ENCODE data around the gene RFXANK. TPM values are rescaled to one million over a fixed set of nuclear protein-coding genes. Genes with fewer than 3 reads are reported as not detected.
"Not testable (repeated sequence)": the region's sequence is repeated elsewhere in the genome, so short reads cannot be mapped to it uniquely, and the experiment has no call there.

Gene RFXANK
- polyA plus RNA-seq, 4 donors, result 59.7 to 149 (median 104) TPM

DNA sequence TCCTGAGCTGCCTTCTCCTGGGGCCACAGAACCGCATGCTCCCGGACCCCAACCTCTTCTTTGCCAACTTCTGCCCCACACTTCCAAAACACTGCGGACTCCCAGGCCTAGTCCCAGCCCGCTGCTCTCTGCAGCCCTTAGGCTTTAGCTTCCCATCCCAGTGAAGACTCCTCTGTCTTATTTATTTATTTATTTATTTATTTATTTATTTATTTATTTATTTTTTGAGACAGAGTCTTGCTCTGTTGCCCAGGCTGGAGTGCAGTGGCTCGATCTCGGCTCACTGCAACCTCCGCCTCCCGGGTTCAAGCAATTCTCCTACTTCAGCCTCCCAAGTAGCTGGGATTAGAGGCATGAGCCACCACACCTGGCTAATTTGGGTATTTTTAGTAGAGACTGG, 43.6 kb upstream of the RFXANK start:
- H3K27ac ChIP-seq (ENCODE audit: low read depth in 1 of 3, low read length in 2 of 3); H3K9me3 ChIP-seq (ENCODE audit: control insufficient read depth in 2 of 2, insufficient read depth in 1 of 2, low read depth in 1 of 2, low read length in 1 of 2); DNase-seq; H3K4me3 ChIP-seq (ENCODE audit: low read depth in 1 of 3, low read length in 3 of 3); H3K27me3 ChIP-seq (ENCODE audit: control insufficient read depth in 3 of 3, insufficient read depth in 3 of 3, low read length in 3 of 3); FAIRE-seq; H3K4me1 ChIP-seq (ENCODE audit: control insufficient read depth in 3 of 3, insufficient read depth in 2 of 3, low read depth in 1 of 3, low read length in 2 of 3): not testable (repeated sequence)
- 95 to 98% (median 97%) methylated on average over 8 of the region's 8 CpGs for WGBS, 3 donors
- H3K36me3 ChIP-seq (ENCODE audit: control insufficient read depth in 3 of 3, insufficient read depth in 2 of 3, low read depth in 1 of 3, low read length in 3 of 3), result peaks cover 0 to 40% (median 0%) of the 10 kb centered on the region in 3 donors

DNA sequence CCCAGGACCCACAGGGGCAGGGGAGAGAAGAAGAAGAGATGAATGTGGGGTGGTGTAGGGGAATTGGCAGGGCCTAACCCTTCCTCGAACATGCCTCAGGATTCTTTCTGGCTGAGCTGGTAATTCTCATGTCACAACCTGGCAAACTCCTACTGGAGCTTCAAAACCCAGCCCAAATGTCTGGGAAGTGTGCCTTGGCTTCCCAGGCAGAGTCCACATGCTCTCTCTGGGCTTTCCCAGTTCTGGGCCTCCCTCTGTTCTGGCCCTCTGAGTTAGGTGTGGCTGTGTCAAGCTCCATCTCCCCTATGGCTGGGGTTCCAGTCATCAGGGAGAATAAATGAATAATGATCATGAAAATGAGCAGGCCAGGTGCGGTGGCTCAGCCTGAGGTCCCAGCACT, 42.6 kb upstream of the RFXANK start:
- peaks cover 0 to 4% of the 10 kb centered on the region in 2 donors for H3K9me3 ChIP-seq (ENCODE audit: control insufficient read depth in 2 of 2, insufficient read depth in 1 of 2, low read depth in 1 of 2, low read length in 1 of 2)
- no peak for FAIRE-seq
- no peak overlapping the region for H3K27ac ChIP-seq (ENCODE audit: low read depth in 1 of 3, low read length in 2 of 3)
- H3K4me3 ChIP-seq (ENCODE audit: low read depth in 1 of 3, low read length in 3 of 3), result no peak overlapping the region
- DNase-seq, result no peak
- H3K27me3 ChIP-seq (ENCODE audit: control insufficient read depth in 3 of 3, insufficient read depth in 3 of 3, low read length in 3 of 3), result no peaks in the 10 kb centered on the region
- H3K36me3 ChIP-seq (ENCODE audit: control insufficient read depth in 3 of 3, insufficient read depth in 2 of 3, low read depth in 1 of 3, low read length in 3 of 3), result peaks cover 0 to 40% (median 0%) of the 10 kb centered on the region in 3 donors
- 79 to 90% (median 85%) methylated on average over 2 of the region's 2 CpGs for WGBS, 3 donors
- H3K4me1 ChIP-seq (ENCODE audit: control insufficient read depth in 3 of 3, insufficient read depth in 2 of 3, low read depth in 1 of 3, low read length in 2 of 3), result peaks cover 0 to 3% (median 0%) of the 10 kb centered on the region in 3 donors

DNA sequence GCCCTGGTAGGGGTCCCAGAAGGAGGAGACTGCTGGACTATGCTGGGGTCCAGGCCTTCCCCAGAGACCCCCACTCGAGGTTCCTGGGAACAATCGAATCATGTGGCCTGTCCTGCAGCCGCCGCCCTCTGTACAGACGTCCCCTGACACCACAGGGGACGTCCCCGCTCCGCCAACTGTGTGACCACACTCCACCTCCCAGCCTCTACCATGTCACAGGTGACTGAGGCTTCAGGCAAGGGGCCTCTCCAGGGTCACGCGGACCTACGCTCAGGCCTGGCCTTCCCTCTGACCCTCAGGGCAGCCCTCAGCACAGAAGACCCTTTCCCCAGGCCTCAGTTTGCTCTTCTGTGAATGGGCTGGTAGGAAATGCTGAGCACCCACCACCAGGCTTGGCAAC, 40.6 kb upstream of the RFXANK start:
- no peak for FAIRE-seq
- WGBS, 3 donors, result 71 to 86% (median 79%) methylated on average over 11 of the region's 11 CpGs
- Histone ChIP-seq H3K9me3 (ENCODE audit: control insufficient read depth in 2 of 2, insufficient read depth in 1 of 2, low read depth in 1 of 2, low read length in 1 of 2) (peaks cover 0 to 14% of the 10 kb centered on the region in 2 donors), H3K36me3 (ENCODE audit: control insufficient read depth in 3 of 3, insufficient read depth in 2 of 3, low read depth in 1 of 3, low read length in 3 of 3) (peaks cover 0 to 50% (median 0%) of the 10 kb centered on the region in 3 donors), H3K4me3 (ENCODE audit: low read depth in 1 of 3, low read length in 3 of 3) (no peak overlapping the region), H3K4me1 (ENCODE audit: control insufficient read depth in 3 of 3, insufficient read depth in 2 of 3, low read depth in 1 of 3, low read length in 2 of 3) (no peaks in the 10 kb centered on the region), H3K27me3 (ENCODE audit: control insufficient read depth in 3 of 3, insufficient read depth in 3 of 3, low read length in 3 of 3) (no peaks in the 10 kb centered on the region), H3K27ac (ENCODE audit: low read depth in 1 of 3, low read length in 2 of 3) (no peak overlapping the region)
- DNase-seq, result no peak

DNA sequence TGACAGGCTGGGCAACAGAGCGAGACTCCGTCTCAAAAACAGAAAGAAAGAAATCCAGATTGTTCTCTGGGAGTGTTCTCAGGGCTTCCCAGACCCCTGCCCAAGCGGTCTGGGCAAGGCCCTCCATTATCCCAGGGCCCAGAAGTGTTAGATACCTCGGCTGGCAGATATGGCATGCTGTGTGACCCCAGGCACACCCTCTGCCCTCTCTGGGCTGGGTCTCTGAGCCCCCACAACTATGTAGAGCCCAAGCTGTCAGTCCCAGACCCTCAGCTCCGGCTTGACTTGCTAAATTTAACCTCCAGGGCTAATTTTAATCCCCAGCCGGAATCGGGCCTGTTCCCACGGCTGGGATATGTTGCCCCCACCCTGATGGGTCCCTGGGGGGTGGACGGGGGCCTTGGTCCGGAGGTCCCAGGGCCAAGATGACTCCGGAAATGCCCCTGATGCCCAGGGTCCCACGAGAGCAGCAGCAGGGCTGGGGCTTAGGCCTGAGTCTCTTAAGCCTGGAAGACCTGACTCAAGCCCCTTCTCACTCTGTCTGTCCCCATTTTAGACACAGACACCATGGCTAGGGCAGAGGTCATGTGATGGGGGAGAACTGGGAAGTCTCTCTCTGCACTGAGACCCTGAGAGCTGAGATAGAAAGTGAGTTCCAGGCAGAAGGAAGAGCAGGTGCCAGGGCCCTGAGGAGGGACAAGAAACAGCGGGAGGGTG, 39.2 kb upstream of the RFXANK start:
- Histone ChIP-seq H3K27ac (ENCODE audit: low read depth in 1 of 3, low read length in 2 of 3) (no peak overlapping the region), H3K4me1 (ENCODE audit: control insufficient read depth in 3 of 3, insufficient read depth in 2 of 3, low read depth in 1 of 3, low read length in 2 of 3) (no peaks in the 10 kb centered on the region), H3K27me3 (ENCODE audit: control insufficient read depth in 3 of 3, insufficient read depth in 3 of 3, low read length in 3 of 3) (no peaks in the 10 kb centered on the region), H3K4me3 (ENCODE audit: low read depth in 1 of 3, low read length in 3 of 3) (no peak overlapping the region), H3K9me3 (ENCODE audit: control insufficient read depth in 2 of 2, insufficient read depth in 1 of 2, low read depth in 1 of 2, low read length in 1 of 2) (peaks cover 0 to 11% of the 10 kb centered on the region in 2 donors), H3K36me3 (ENCODE audit: control insufficient read depth in 3 of 3, insufficient read depth in 2 of 3, low read depth in 1 of 3, low read length in 3 of 3) (peaks cover 0 to 42% (median 0%) of the 10 kb centered on the region in 3 donors)
- FAIRE-seq (no peak), DNase-seq (no peak)
- WGBS, 3 donors, result 79 to 84% (median 82%) methylated on average over 13 of the region's 13 CpGs

DNA sequence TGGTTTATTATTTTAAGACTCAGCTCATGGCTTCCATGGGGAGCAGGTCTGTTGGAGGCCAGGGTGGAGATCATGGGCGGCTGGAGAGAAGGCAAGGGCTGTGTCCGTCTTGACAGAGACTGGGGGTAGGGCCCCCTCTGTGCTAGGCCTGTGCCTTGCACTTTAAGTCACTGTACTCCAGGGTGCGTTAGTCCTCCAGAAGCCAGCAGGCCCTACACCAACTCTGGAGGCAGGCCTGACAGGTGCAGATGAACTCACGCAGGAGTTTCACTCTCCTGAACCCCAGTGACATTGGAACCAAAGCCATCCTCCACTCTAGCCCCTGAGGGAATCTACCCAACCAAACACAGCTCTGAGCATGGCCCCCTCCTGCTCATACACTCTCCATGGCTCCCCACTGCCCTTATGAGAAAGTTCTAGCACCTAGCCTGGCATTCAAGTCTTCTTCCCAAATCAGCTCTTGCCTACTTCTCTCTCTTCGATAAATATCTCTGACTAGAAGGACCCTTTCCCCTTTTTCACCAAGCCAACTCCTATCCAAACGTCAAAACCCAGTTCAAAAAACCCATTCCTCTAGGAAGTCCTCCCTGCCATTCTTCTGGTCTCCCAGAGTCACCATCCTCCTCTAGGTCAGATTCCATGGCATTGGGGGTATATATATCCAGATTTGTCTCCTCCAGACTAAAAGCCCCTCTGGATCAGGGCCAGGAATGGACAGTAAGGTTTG, 37.1 kb upstream of the RFXANK start:
- Histone ChIP-seq H3K27me3 (ENCODE audit: control insufficient read depth in 3 of 3, insufficient read depth in 3 of 3, low read length in 3 of 3) (no peaks in the 10 kb centered on the region), H3K36me3 (ENCODE audit: control insufficient read depth in 3 of 3, insufficient read depth in 2 of 3, low read depth in 1 of 3, low read length in 3 of 3) (peaks cover 0 to 29% (median 0%) of the 10 kb centered on the region in 3 donors), H3K9me3 (ENCODE audit: control insufficient read depth in 2 of 2, insufficient read depth in 1 of 2, low read depth in 1 of 2, low read length in 1 of 2) (peaks cover 0 to 11% of the 10 kb centered on the region in 2 donors), H3K4me3 (ENCODE audit: low read depth in 1 of 3, low read length in 3 of 3) (no peak overlapping the region), H3K4me1 (ENCODE audit: control insufficient read depth in 3 of 3, insufficient read depth in 2 of 3, low read depth in 1 of 3, low read length in 2 of 3) (no peaks in the 10 kb centered on the region), H3K27ac (ENCODE audit: low read depth in 1 of 3, low read length in 2 of 3) (peak overlapping the region in 1 of 3 donors; percentile 12)
- DNase-seq (no peak), FAIRE-seq (no peak)
- 91 to 99% (median 96%) methylated on average over 6 of the region's 6 CpGs for WGBS, 3 donors

DNA sequence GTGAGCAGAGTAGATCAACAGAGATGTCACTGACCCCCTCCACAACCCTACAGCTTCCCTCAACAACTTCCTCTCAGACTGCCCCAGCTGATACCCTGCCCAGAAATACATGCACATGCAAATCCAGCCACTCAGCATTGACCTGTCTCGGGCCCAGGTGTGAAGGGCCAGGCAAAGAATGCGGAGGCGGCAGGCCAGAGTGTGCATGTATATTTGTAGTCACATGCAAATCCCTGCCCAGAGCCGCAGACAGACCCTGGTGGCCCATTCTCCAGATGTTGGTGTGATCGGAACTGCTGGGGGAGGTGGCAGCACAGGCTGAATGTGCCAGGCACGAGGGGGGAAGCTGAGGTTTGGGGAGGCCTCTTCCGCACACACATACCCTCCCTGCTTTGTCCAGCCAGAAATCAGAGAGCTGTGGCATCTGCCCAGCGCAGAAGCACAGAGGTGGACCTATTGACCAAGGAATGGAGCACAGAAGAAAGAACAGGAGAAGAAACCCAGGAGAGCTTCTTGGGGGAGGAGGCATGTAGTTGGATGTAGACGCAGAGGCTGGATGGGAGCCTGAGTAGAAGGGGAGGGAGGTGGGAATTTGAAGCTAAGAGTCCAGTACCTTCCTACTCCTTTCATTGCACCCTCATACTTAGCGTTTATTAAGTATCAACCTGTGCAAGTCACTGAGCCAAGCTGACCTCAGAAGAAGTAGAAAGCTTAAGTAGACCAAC, 36.4 kb upstream of the RFXANK start:
- no peak for FAIRE-seq
- Histone ChIP-seq H3K27ac (ENCODE audit: low read depth in 1 of 3, low read length in 2 of 3) (peak overlapping the region in 1 of 3 donors; percentile 12), H3K4me3 (ENCODE audit: low read depth in 1 of 3, low read length in 3 of 3) (no peak overlapping the region)

DNA sequence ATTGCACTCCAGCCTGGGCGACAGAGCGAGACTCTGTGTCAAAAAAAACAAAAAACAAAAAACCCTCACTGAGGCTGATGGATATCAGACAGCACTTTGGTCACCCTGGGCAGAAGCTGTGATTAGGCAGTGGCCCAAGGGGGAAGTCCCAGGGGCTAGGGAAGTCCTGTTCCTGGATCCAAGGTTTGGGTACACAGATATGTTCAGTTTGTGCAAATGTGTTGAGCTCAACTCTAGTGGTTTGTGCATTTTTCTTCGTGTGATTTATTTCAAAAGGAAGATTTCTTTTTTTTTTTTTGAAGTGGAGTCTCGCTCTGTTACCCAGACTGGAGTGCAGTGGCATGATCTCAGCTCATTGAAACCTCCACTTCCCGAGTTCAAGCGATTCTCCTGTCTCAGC, 34.2 kb upstream of the RFXANK start:
- no peak overlapping the region for H3K27ac ChIP-seq (ENCODE audit: low read depth in 1 of 3, low read length in 2 of 3)
- no peaks in the 10 kb centered on the region for H3K4me1 ChIP-seq (ENCODE audit: control insufficient read depth in 3 of 3, insufficient read depth in 2 of 3, low read depth in 1 of 3, low read length in 2 of 3)
- no peaks in the 10 kb centered on the region for H3K27me3 ChIP-seq (ENCODE audit: control insufficient read depth in 3 of 3, insufficient read depth in 3 of 3, low read length in 3 of 3)
- WGBS, 3 donors, result 80 to 88% (median 83%) methylated on average over 6 of the region's 6 CpGs
- peaks cover 0 to 22% (median 0%) of the 10 kb centered on the region in 3 donors for H3K36me3 ChIP-seq (ENCODE audit: control insufficient read depth in 3 of 3, insufficient read depth in 2 of 3, low read depth in 1 of 3, low read length in 3 of 3)
- DNase-seq (no peak), FAIRE-seq (no peak)
- H3K4me3 ChIP-seq (ENCODE audit: low read depth in 1 of 3, low read length in 3 of 3), result no peak overlapping the region
- peaks cover 0 to 11% of the 10 kb centered on the region in 2 donors for H3K9me3 ChIP-seq (ENCODE audit: control insufficient read depth in 2 of 2, insufficient read depth in 1 of 2, low read depth in 1 of 2, low read length in 1 of 2)

More for the DNA sequence above, 36.4 kb upstream of the RFXANK start:
- H3K4me1 ChIP-seq (ENCODE audit: control insufficient read depth in 3 of 3, insufficient read depth in 2 of 3, low read depth in 1 of 3, low read length in 2 of 3), result no peaks in the 10 kb centered on the region
- no peak for DNase-seq
- 84 to 94% (median 92%) methylated on average over 10 of the region's 10 CpGs for WGBS, 3 donors
- H3K36me3 ChIP-seq (ENCODE audit: control insufficient read depth in 3 of 3, insufficient read depth in 2 of 3, low read depth in 1 of 3, low read length in 3 of 3), result peaks cover 0 to 25% (median 0%) of the 10 kb centered on the region in 3 donors
- H3K27me3 ChIP-seq (ENCODE audit: control insufficient read depth in 3 of 3, insufficient read depth in 3 of 3, low read length in 3 of 3), result no peaks in the 10 kb centered on the region
- peaks cover 0 to 11% of the 10 kb centered on the region in 2 donors for H3K9me3 ChIP-seq (ENCODE audit: control insufficient read depth in 2 of 2, insufficient read depth in 1 of 2, low read depth in 1 of 2, low read length in 1 of 2)

DNA sequence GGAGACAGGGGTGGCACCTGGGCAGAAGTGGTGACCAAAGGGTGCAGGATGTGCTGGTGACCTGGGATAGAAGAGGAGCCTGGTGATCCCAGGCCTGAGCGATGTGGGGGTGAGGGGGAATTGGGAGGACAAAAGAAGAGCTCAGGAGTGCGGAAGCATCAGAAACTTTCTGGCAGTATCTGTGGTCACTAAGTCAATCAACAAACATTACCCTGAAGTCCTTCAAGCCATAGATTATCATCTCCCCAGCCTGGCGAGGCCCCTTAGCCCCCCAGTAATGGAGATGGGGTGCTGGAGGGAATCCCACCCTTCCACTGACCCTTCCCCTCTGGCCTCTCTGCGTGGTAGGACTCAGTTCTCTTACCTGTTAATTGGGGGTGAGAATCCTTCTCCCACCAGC, 32.5 kb upstream of the RFXANK start:
- no peak overlapping the region for H3K4me3 ChIP-seq (ENCODE audit: low read depth in 1 of 3, low read length in 3 of 3)
- FAIRE-seq (no peak), DNase-seq (no peak)
- peaks cover 0 to 11% of the 10 kb centered on the region in 2 donors for H3K9me3 ChIP-seq (ENCODE audit: control insufficient read depth in 2 of 2, insufficient read depth in 1 of 2, low read depth in 1 of 2, low read length in 1 of 2)
- H3K4me1 ChIP-seq (ENCODE audit: control insufficient read depth in 3 of 3, insufficient read depth in 2 of 3, low read depth in 1 of 3, low read length in 2 of 3), result no peaks in the 10 kb centered on the region
- H3K36me3 ChIP-seq (ENCODE audit: control insufficient read depth in 3 of 3, insufficient read depth in 2 of 3, low read depth in 1 of 3, low read length in 3 of 3), result peaks cover 0 to 22% (median 0%) of the 10 kb centered on the region in 3 donors
- no peak overlapping the region for H3K27ac ChIP-seq (ENCODE audit: low read depth in 1 of 3, low read length in 2 of 3)
- 91 to 93% (median 92%) methylated on average over 4 of the region's 4 CpGs for WGBS, 3 donors
- no peaks in the 10 kb centered on the region for H3K27me3 ChIP-seq (ENCODE audit: control insufficient read depth in 3 of 3, insufficient read depth in 3 of 3, low read length in 3 of 3)
